GM12875 (cell line): ENCODE measurements around the gene CARD11.

Experiments
- H3K4me3 ChIP-seq: one replicate; pipeline ENCODE4 v1.5.1; 2011; ENCODE audit warnings: low read depth, low read length, control low read depth
- CTCF ChIP-seq: IDR thresholded peaks from 2 replicates; pipeline ENCODE4 v1.5.1; 2011; ENCODE audit warnings: low read depth, mild to moderate bottlenecking, control low read depth, inconsistent platforms, low read length, moderate library complexity, borderline replicate concordance; ENCODE audit not compliant: insufficient read depth

CARD11 gene

GRCh38 chr7:2909471-2910039, 134.1 kb downstream of the CARD11 start:
- TF ChIP-seq CTCF = no peak
- no peak overlapping the region for H3K4me3 ChIP-seq

GRCh38 chr7:2909043-2909442, 134.6 kb downstream of the CARD11 start:
- no peak overlapping the region for H3K4me3 ChIP-seq
- TF ChIP-seq CTCF = no peak

- no peak overlapping the region for H3K4me3 ChIP-seq
- no peak for TF ChIP-seq CTCF
These were observed 135.5 kb downstream of the CARD11 start for GRCh38 chr7:2908103-2908683.

- H3K4me3 ChIP-seq = no peak overlapping the region
- no peak for TF ChIP-seq CTCF
These were observed 137.3 kb downstream of the CARD11 start for GRCh38 chr7:2906197-2906931.

- no peak for TF ChIP-seq CTCF
- H3K4me3 ChIP-seq = no peak overlapping the region
These were observed 138.2 kb downstream of the CARD11 start for GRCh38 chr7:2905500-2905899.

- no peak for TF ChIP-seq CTCF
These were observed 138.6 kb downstream of the CARD11 start for GRCh38 chr7:2905027-2905426.

GRCh38 chr7:2904202-2904601, 139.5 kb downstream of the CARD11 start:
- H3K4me3 ChIP-seq = no peak overlapping the region
- TF ChIP-seq CTCF = no peak

More at GRCh38 chr7:2905027-2905426, 138.6 kb downstream of the CARD11 start:
- no peak overlapping the region for H3K4me3 ChIP-seq
